Fibroblast of lung (primary cell): Measurements from ENCODE around the gene SPON2.

Source experiments
- EZH2 ChIP-seq: IDR thresholded peaks from 2 replicates; pipeline ENCODE4 v1.5.1; 2012; ENCODE audit warnings: low read length, control low read depth, mild to moderate bottlenecking; ENCODE audit errors: missing control alignments
- TF ChIP-seq, protein P1 (sequence below), 2 donors: IDR thresholded peaks in 1 of 2; conservative IDR thresholded peaks in 1 of 2; 1 replicate in 1 of 2; 2 replicates in 1 of 2; pipeline ENCODE4 v1.5.1; 2011 to 2012; ENCODE audit warnings: low read length in 2 of 2, control low read depth in 1 of 2, inconsistent platforms in 1 of 2, low read depth in 1 of 2, mild to moderate bottlenecking in 1 of 2

DNA sequence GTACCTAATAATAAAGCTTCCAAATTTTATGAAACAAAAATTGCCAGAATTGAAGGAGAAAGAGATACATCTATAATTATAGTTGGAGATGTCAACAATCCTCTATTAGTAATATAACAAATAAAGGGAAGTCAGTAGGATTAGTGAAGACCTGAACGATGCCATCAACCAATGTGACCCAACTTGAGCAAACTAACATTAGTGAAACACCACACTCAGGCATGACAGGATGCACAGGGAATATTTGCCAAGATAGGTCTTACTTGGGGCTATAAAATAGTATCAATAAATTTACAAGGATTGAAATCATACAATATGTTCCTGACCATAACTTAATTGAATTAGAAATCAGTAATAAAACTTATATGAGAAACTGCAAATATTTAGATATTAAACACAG is 12.0 kb downstream of the SPON2 start:
- TF ChIP-seq EZH2: no peak
- TF ChIP-seq, protein P1, sequence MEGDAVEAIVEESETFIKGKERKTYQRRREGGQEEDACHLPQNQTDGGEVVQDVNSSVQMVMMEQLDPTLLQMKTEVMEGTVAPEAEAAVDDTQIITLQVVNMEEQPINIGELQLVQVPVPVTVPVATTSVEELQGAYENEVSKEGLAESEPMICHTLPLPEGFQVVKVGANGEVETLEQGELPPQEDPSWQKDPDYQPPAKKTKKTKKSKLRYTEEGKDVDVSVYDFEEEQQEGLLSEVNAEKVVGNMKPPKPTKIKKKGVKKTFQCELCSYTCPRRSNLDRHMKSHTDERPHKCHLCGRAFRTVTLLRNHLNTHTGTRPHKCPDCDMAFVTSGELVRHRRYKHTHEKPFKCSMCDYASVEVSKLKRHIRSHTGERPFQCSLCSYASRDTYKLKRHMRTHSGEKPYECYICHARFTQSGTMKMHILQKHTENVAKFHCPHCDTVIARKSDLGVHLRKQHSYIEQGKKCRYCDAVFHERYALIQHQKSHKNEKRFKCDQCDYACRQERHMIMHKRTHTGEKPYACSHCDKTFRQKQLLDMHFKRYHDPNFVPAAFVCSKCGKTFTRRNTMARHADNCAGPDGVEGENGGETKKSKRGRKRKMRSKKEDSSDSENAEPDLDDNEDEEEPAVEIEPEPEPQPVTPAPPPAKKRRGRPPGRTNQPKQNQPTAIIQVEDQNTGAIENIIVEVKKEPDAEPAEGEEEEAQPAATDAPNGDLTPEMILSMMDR (conservative IDR thresholded peaks at IDR 0.05 in 1 of 2, IDR thresholded peaks at IDR 0.05 in 1 of 2; ENCODE audit: low read depth in 1 of 2, low read length in 2 of 2): no peak
